HepG2 (cell line): Measurements from ENCODE around the gene QSOX1. TPM values are rescaled to one million over a fixed set of nuclear protein-coding genes. Genes with fewer than 3 reads are reported as not detected.

ENCODE experiments used
- ATAC-seq: fragments of 200-7000 bp; cut with Tn5 transposase; 3 replicates; pipeline ENCODE4 v1.9.1; 2020; ENCODE audit warnings: mild to moderate bottlenecking, moderate library complexity
- BruUV-seq: library from RNA; stranded (reverse); fragments of 400-500 nt; replicated peaks from 2 replicates; lab custom pipeline; 2021; lab: Mats Ljungman, UMichigan
- CTCF ChIA-PET: fragments of 300-600 bp; formaldehyde crosslinking; extraction: SDS; loops from one replicate; lab custom pipeline; 2021; ENCODE audit warnings: low total read pairs, inconsistent platforms, low intra/inter-chr PET ratio; lab: Yijun Ruan, JAX
- POLR2A ChIA-PET: fragments of 350-600 bp; sonication (Branson Sonifier 250); formaldehyde crosslinking; loops from one replicate; lab custom pipeline; 2020; ENCODE audit warnings: antibody characterized with exemption, inconsistent platforms; lab: Yijun Ruan, JAX
- DNase-seq: peaks from one replicate; pipeline ENCODE4 v3.0.0-alpha.2; 2015; ENCODE audit warnings: low spot score
- FAIRE-seq: peaks from 3 replicates; lab custom pipeline; 2011; peaks lifted over from hg19 to GRCh38; lab: Jason Lieb, UNC
- H2AFZ ChIP-seq: one replicate; pipeline ENCODE4 v1.6.1; 2011; ENCODE audit warnings: low read length, inconsistent platforms
- H3K27ac ChIP-seq: fragments of 300-600 bp; 3 replicates; pipeline ENCODE4 v1.8.0; 2011; ENCODE audit warnings: mixed run types, mild to moderate bottlenecking, mixed read lengths, low read length, inconsistent platforms; ENCODE audit not compliant: insufficient read depth; ENCODE audit errors: extremely low read length
- H3K27me3 ChIP-seq, 2 experiments: fragments of 200-600 bp in 1 of 2; 2 replicates in 1 of 2; 3 replicates in 1 of 2; pipeline versions ENCODE4 v1.6.0 to v1.8.0; 2011; ENCODE audit warnings: low read length in 2 of 2, mild to moderate bottlenecking in 2 of 2, moderate library complexity in 2 of 2, inconsistent platforms in 1 of 2; ENCODE audit not compliant: insufficient read depth in 2 of 2, control insufficient read depth in 1 of 2
- H3K36me3 ChIP-seq, 2 experiments: fragments of 200-600 bp in 1 of 2; replicated peaks in 1 of 2; 2 replicates in 1 of 2; 3 replicates in 1 of 2; pipeline versions ENCODE4 v1.5.1 to v1.8.0; 2011; ENCODE audit warnings: low read length in 2 of 2, inconsistent platforms in 1 of 2; ENCODE audit not compliant: insufficient read depth in 2 of 2, control insufficient read depth in 1 of 2
- H3K4me1 ChIP-seq: 2 replicates; pipeline ENCODE4 v1.5.1; 2012; ENCODE audit warnings: low read length, inconsistent platforms; ENCODE audit not compliant: insufficient read depth
- H3K4me2 ChIP-seq: 2 replicates; pipeline ENCODE4 v1.6.0; 2011; ENCODE audit warnings: low read depth, low read length, inconsistent platforms
- H3K4me3 ChIP-seq, 3 experiments: fragments of 200-600 bp in 1 of 3; sonication (generic), shearing (Covaris generic) in 1 of 3; replicated peaks in 1 of 3; 2 replicates each; pipeline ENCODE4 v1.5.1; 2011 to 2016; ENCODE audit warnings: low read length in 3 of 3, inconsistent platforms in 2 of 3, low read depth in 2 of 3, mild to moderate bottlenecking in 2 of 3, control low read depth in 1 of 3, mixed read lengths in 1 of 3; ENCODE audit not compliant: insufficient read depth in 1 of 3
- H3K79me2 ChIP-seq: one replicate; pipeline ENCODE4 v1.6.1; 2011; ENCODE audit warnings: low read length, inconsistent platforms; ENCODE audit not compliant: insufficient read depth
- H3K9ac ChIP-seq: 2 replicates; pipeline ENCODE4 v1.6.0; 2011; ENCODE audit warnings: mild to moderate bottlenecking, low read depth, low read length, inconsistent platforms; ENCODE audit not compliant: insufficient read depth
- H3K9me3 ChIP-seq: 2 replicates; pipeline ENCODE4 v1.5.1; 2012; ENCODE audit warnings: mild to moderate bottlenecking, low read length
- H4K20me1 ChIP-seq: 2 replicates; pipeline ENCODE4 v1.6.0; 2011; ENCODE audit warnings: inconsistent platforms, mild to moderate bottlenecking, low read length, moderate library complexity; ENCODE audit not compliant: insufficient read depth
- ARHGAP35 ChIP-seq: sonication (generic); formaldehyde crosslinking; IDR thresholded peaks from 2 replicates; pipeline ENCODE4 v1.9.0; 2022; ENCODE audit warnings: mild to moderate bottlenecking, inconsistent platforms, moderate library complexity, missing genetic modification reagents, borderline replicate concordance
- E2F1 ChIP-seq: sonication (generic); formaldehyde crosslinking; IDR thresholded peaks from 2 replicates; pipeline ENCODE4 v1.5.0; 2020; ENCODE audit warnings: missing genetic modification reagents
- FOSL1 ChIP-seq: sonication (generic); formaldehyde crosslinking; IDR thresholded peaks from 2 replicates; pipeline ENCODE4 v1.9.0; 2021; ENCODE audit warnings: missing genetic modification reagents, borderline replicate concordance
- GABPB1 ChIP-seq: IDR thresholded peaks from 2 replicates; pipeline ENCODE4 v1.6.1; 2016; ENCODE audit warnings: mild to moderate bottlenecking, missing genetic modification reagents, moderate library complexity, missing compliant biosample characterization
- GZF1 ChIP-seq: sonication (generic); formaldehyde crosslinking; IDR thresholded peaks from 2 replicates; pipeline ENCODE4 v1.5.1; 2020; ENCODE audit warnings: mild to moderate bottlenecking, missing genetic modification reagents
- HMG20B ChIP-seq: conservative IDR thresholded peaks from 2 replicates; pipeline ENCODE4 v1.6.1; 2016; ENCODE audit warnings: missing genetic modification reagents, missing compliant biosample characterization
- HOXD1 ChIP-seq: sonication (generic); formaldehyde crosslinking; IDR thresholded peaks from 2 replicates; pipeline ENCODE4 v1.5.0; 2020; ENCODE audit warnings: missing genetic modification reagents
- IRX3 ChIP-seq: sonication (generic); formaldehyde crosslinking; IDR thresholded peaks from 2 replicates; pipeline ENCODE4 v1.8.1; 2023; ENCODE audit warnings: mild to moderate bottlenecking, low read depth, missing genetic modification reagents, borderline replicate concordance
- KLF15 ChIP-seq: sonication (generic); formaldehyde crosslinking; IDR thresholded peaks from 2 replicates; pipeline ENCODE4 v1.8.1; 2023; ENCODE audit warnings: borderline replicate concordance, mild to moderate bottlenecking, inconsistent platforms, missing genetic modification reagents, mixed read lengths
- RBFOX2 ChIP-seq: fragments of 200-400 bp; formaldehyde crosslinking; IDR thresholded peaks from 2 replicates; pipeline ENCODE4 v1.6.1; 2017; ENCODE audit warnings: low read depth, mild to moderate bottlenecking, low read length
- SNRNP70 ChIP-seq: fragments of 200-400 bp; formaldehyde crosslinking; IDR thresholded peaks from 2 replicates; pipeline ENCODE4 v1.6.1; 2017; ENCODE audit warnings: mild to moderate bottlenecking, low read depth, low read length, moderate library complexity
- SP1 ChIP-seq, 2 experiments: fragments of 450-650 bp in 1 of 2; sonication (generic) in 1 of 2; formaldehyde crosslinking in 1 of 2; IDR thresholded peaks; 2 replicates each; pipeline versions ENCODE4 v1.4.0 to v1.6.1; 2016 to 2020; ENCODE audit warnings: missing genetic modification reagents in 1 of 2
- TARDBP ChIP-seq: sonication (generic); formaldehyde crosslinking; IDR thresholded peaks from 2 replicates; pipeline ENCODE4 v1.8.0; 2022; ENCODE audit warnings: mild to moderate bottlenecking, missing genetic modification reagents
- ZBTB20 ChIP-seq: sonication (generic); formaldehyde crosslinking; IDR thresholded peaks from 2 replicates; pipeline ENCODE4 v1.8.1; 2023; ENCODE audit warnings: missing genetic modification reagents, low read depth, mild to moderate bottlenecking, borderline replicate concordance
- ZKSCAN1 ChIP-seq: fragments of 150-350 bp; IDR thresholded peaks from 2 replicates; pipeline ENCODE4 v1.6.1; 2014; ENCODE audit warnings: low read length
- ZKSCAN5 ChIP-seq: sonication (generic); formaldehyde crosslinking; IDR thresholded peaks from 2 replicates; pipeline ENCODE4 v1.5.1; 2020; ENCODE audit warnings: mild to moderate bottlenecking, missing genetic modification reagents
- ZNF251 ChIP-seq: sonication (generic); formaldehyde crosslinking; IDR thresholded peaks from 2 replicates; pipeline ENCODE4 v1.9.0; 2021; ENCODE audit warnings: mild to moderate bottlenecking, missing genetic modification reagents
- ZNF30 ChIP-seq: sonication (generic); formaldehyde crosslinking; IDR thresholded peaks from 2 replicates; pipeline ENCODE4 v1.5.0; 2020; ENCODE audit warnings: mild to moderate bottlenecking, missing genetic modification reagents
- ZNF501 ChIP-seq: sonication (generic); formaldehyde crosslinking; IDR thresholded peaks from 2 replicates; pipeline ENCODE4 v1.5.1; 2020; ENCODE audit warnings: mild to moderate bottlenecking, moderate library complexity, missing genetic modification reagents
- ZNF572 ChIP-seq: sonication (generic); formaldehyde crosslinking; IDR thresholded peaks from 2 replicates; pipeline ENCODE4 v1.5.1; 2020; ENCODE audit warnings: mild to moderate bottlenecking, missing genetic modification reagents
- ZNF747 ChIP-seq: sonication (generic); formaldehyde crosslinking; IDR thresholded peaks from 2 replicates; pipeline ENCODE4 v1.8.1; 2023; ENCODE audit warnings: missing genetic modification reagents, mild to moderate bottlenecking, borderline replicate concordance
- ZNF878 ChIP-seq: sonication (generic); formaldehyde crosslinking; IDR thresholded peaks from 2 replicates; pipeline ENCODE4 v1.8.1; 2023; ENCODE audit warnings: mild to moderate bottlenecking, missing genetic modification reagents, moderate library complexity
- WGBS: methylation state at CpG from one replicate; pipeline ENCODE4 v1.1.6; 2017; ENCODE audit warnings: low lambda C conversion rate; 5-methylcytosine and 5-hydroxymethylcytosine counted together
- in situ Hi-C: cut with HindIII; loops from 2 replicates; pipeline ENCODE4 v1.10.0; 2017; ENCODE audit warnings: low pct_unique_long_range_greater_than_20kb; ENCODE audit not compliant: extremely low pct_ligation_motif_present
- intact Hi-C: fragments of 100-400 bp; cut with micrococcal nuclease; formaldehyde crosslinking; loops from one replicate; pipeline ENCODE4 v1.10.0; 2022; ENCODE audit not compliant: unreplicated experiment
- polyA plus RNA-seq, 8 experiments: library from polyadenylated mRNA; depleted of rRNA in 3 of 8; stranded (reverse) in 7 of 8; unstranded in 1 of 8; fragments of >200 nt; fragmentation: Illumina TruSeq in 4 of 8; extraction: Trizol in 4 of 8; gene quantifications; 2 replicates each; pipeline versions ENCODE4 v1.2.1 to v1.2.3, GENCODE V29; 2011 to 2016; ENCODE audit warnings: low read depth in 4 of 8, missing spikeins in 1 of 8, mixed read lengths in 1 of 8; ENCODE audit not compliant: insufficient read depth in 1 of 8
- total RNA-seq, 5 experiments: library from RNA; depleted of rRNA; stranded (reverse); fragments of >200 nt; fragmentation: Illumina TruSeq; extraction: Trizol; gene quantifications; 2 replicates each; pipeline ENCODE4 v1.2.3, GENCODE V29; 2016; ENCODE audit warnings: low read depth in 1 of 5
- TF ChIP-seq, protein P1 (sequence below): sonication (generic); formaldehyde crosslinking; IDR thresholded peaks from 2 replicates; pipeline ENCODE4 v1.4.0; 2020; ENCODE audit warnings: missing genetic modification reagents, borderline replicate concordance

Gene QSOX1
- total and polyA plus RNA-seq, 2 of the 13 experiments (the other 11 are each of a cell fraction or from before 2014, with no cell fraction given) = 6.8 to 40.2 TPM

- intact Hi-C loops (loop anchor here (10.0 kb wide), 1 partner anchor 203 kb away; the partner anchor contains the start of gene CEP350), in situ Hi-C loops (no loop called here)
- Histone ChIP-seq H3K36me3 (no peaks in the 10 kb centered on the region), H3K4me2 (peak overlapping the region; percentile 96), H3K9me3 (no peaks in the 10 kb centered on the region), H2AFZ (no peak overlapping the region), H3K27me3 (peaks cover 0 to 43% of the 10 kb centered on the region in 2 experiments; a peak in 4 of 5 replicates), H3K4me3 (peak overlapping the region in 2 of 3 experiments; percentile 27 to 52; a peak in 2 of 6 replicates), H3K4me1 (peaks cover 54% of the 10 kb centered on the region), H3K27ac (peak overlapping the region; percentile 54), H3K9ac (peak overlapping the region; percentile 59; the same call in 1 of the 2 replicates), H4K20me1 (no peaks in the 10 kb centered on the region; the same call in 1 of the 2 replicates), H3K79me2 (no peaks in the 10 kb centered on the region)
- POLR2A ChIA-PET = interaction anchor here (0.8 to 2.4 kb wide), 6 partner anchors 10 to 275 kb away, joined by 3 to 7 read pairs (median 4); partner anchors contain the start of gene TOR1AIP1
- BruUV-seq = no TSS peak
- CTCF ChIA-PET = interaction anchor here (1.0 kb wide), 1 partner anchor 12 kb away, joined by 3 read pairs; no protein-coding TSS in a partner anchor
- ATAC-seq (peak; percentile 73), FAIRE-seq (peak; percentile 71), DNase-seq (peak; percentile 92)
- WGBS = 0% methylated on average over 3 of the region's 3 CpGs
- TF ChIP-seq ZNF30 = no peak
- TF ChIP-seq E2F1 (CRISPR knock-in tag) = no peak
- no peak for TF ChIP-seq ZNF251
- TF ChIP-seq KLF15 = no peak
- no peak for TF ChIP-seq RBFOX2
- TF ChIP-seq ZKSCAN5 = no peak
- TF ChIP-seq ZKSCAN1 = no peak
- TF ChIP-seq SNRNP70 = no peak
- TF ChIP-seq HMG20B = peak; percentile 87
- no peak for TF ChIP-seq ARHGAP35 (CRISPR knock-in tag)
- no peak for TF ChIP-seq SP1 (IDR thresholded peaks at IDR 0.05)
- no peak for TF ChIP-seq SP1 (CRISPR knock-in tag; IDR thresholded peaks at IDR 0.05)
- no peak for TF ChIP-seq ZBTB20
- 0 out of 2 replicates have a peak, but pooled peaks have one; percentile 20 for TF ChIP-seq HOXD1
- no peak for TF ChIP-seq ZNF501 (CRISPR knock-in tag)
- no peak for TF ChIP-seq GZF1 (CRISPR knock-in tag)
- TF ChIP-seq, protein P1, sequence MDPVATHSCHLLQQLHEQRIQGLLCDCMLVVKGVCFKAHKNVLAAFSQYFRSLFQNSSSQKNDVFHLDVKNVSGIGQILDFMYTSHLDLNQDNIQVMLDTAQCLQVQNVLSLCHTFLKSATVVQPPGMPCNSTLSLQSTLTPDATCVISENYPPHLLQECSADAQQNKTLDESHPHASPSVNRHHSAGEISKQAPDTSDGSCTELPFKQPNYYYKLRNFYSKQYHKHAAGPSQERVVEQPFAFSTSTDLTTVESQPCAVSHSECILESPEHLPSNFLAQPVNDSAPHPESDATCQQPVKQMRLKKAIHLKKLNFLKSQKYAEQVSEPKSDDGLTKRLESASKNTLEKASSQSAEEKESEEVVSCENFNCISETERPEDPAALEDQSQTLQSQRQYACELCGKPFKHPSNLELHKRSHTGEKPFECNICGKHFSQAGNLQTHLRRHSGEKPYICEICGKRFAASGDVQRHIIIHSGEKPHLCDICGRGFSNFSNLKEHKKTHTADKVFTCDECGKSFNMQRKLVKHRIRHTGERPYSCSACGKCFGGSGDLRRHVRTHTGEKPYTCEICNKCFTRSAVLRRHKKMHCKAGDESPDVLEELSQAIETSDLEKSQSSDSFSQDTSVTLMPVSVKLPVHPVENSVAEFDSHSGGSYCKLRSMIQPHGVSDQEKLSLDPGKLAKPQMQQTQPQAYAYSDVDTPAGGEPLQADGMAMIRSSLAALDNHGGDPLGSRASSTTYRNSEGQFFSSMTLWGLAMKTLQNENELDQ (CRISPR knock-in tag) = no peak
- no peak for TF ChIP-seq GABPB1 (CRISPR knock-in tag)
- peak; percentile 31; the same call in 1 of the 2 replicates for TF ChIP-seq ZNF878 (CRISPR knock-in tag)
- TF ChIP-seq ZNF572 (CRISPR knock-in tag) = no peak
- TF ChIP-seq IRX3 (CRISPR knock-in tag) = no peak
- peak; percentile 58; the same call in 1 of the 2 replicates for TF ChIP-seq TARDBP
- TF ChIP-seq FOSL1 (CRISPR knock-in tag) = no peak
- 0 out of 2 replicates have a peak, but pooled peaks have one; percentile 34 for TF ChIP-seq ZNF747 (CRISPR knock-in tag)
These were observed 2.9 kb downstream of the QSOX1 start for GRCh38 chr1:180157576-180158057.
